Thyroid gland (tissue), 4 donors: ENCODE results near the gene STX1A. TPM values are rescaled to one million over a fixed set of nuclear protein-coding genes. Genes with fewer than 3 reads are reported as not detected.

ENCODE experiments used
- DNase-seq, 2 donors: peaks; one replicate each; pipeline ENCODE4 v3.0.0-alpha.2; 2019
- H3K27ac ChIP-seq, 3 donors: fragments of 200-600 bp; sonication (generic); 1 replicate in 2 of 3; 2 replicates in 1 of 3; pipeline ENCODE4 v1.5.1; 2016 to 2019; ENCODE audit warnings: mild to moderate bottlenecking in 1 of 3, moderate library complexity in 1 of 3
- H3K27me3 ChIP-seq: fragments of 200-600 bp; sonication (generic); one replicate; pipeline ENCODE4 v1.5.1; 2019
- H3K36me3 ChIP-seq, 2 donors: fragments of 200-600 bp; sonication (generic); one replicate each; pipeline ENCODE4 v1.5.1; 2016 to 2019
- H3K4me1 ChIP-seq, 2 donors: fragments of 200-600 bp; sonication (generic); one replicate each; pipeline ENCODE4 v1.5.1; 2017 to 2019
- H3K4me3 ChIP-seq, 3 donors: fragments of 200-600 bp; sonication (generic); replicated peaks in 1 of 3; 1 replicate in 2 of 3; 2 replicates in 1 of 3; pipeline ENCODE4 v1.5.1; 2016; ENCODE audit warnings: mild to moderate bottlenecking in 1 of 3
- H3K9me3 ChIP-seq: fragments of 200-600 bp; sonication (generic); one replicate; pipeline ENCODE4 v1.5.1; 2017
- CTCF ChIP-seq, 6 experiments: fragments of 200-600 bp in 3 of 6; fragments of 450-650 bp in 3 of 6; sonication (generic) in 3 of 6; IDR thresholded peaks; one replicate each; pipeline ENCODE4 v1.5.1; 2016 to 2019; ENCODE audit warnings: antibody characterized with exemption in 6 of 6, mild to moderate bottlenecking in 2 of 6, inconsistent platforms in 1 of 6, moderate library complexity in 1 of 6
- POLR2A ChIP-seq, 2 donors: fragments of 450-650 bp; IDR thresholded peaks; one replicate each; pipeline ENCODE4 v1.6.1; 2017; ENCODE audit warnings: antibody characterized with exemption in 2 of 2, mild to moderate bottlenecking in 2 of 2, moderate library complexity in 1 of 2
- WGBS, 2 donors: methylation state at CpG; one replicate each; pipeline ENCODE4 v1.1.5; 2017; 5-methylcytosine and 5-hydroxymethylcytosine counted together
- intact Hi-C: fragments of 100-400 bp; cut with DNase I; formaldehyde crosslinking; loops from one replicate; pipeline ENCODE4 v1.15.1; 2023
- total RNA-seq, 4 donors: library from RNA; depleted of rRNA; stranded (reverse); fragments of >200 nt; gene quantifications; one replicate each; pipeline ENCODE4 v1.2.3, GENCODE V29; 2016

STX1A gene
- total RNA-seq, 4 donors from 2014 or later = 4.4 to 9.5 (median 7.2) TPM

- no peaks in the 10 kb centered on the region for H3K27me3 ChIP-seq
- 84 to 90% methylated on average over 18 to 25 of the region's 25 CpGs for WGBS, 2 donors
- no peak for DNase-seq
- TF ChIP-seq POLR2A (IDR thresholded peaks at IDR 0.05) (no peak), CTCF (IDR thresholded peaks at IDR 0.05) (no peak)
- H3K36me3 ChIP-seq = no peaks in the 10 kb centered on the region
- H3K27ac ChIP-seq = no peak overlapping the region
- intact Hi-C loops = no loop called here
- no peaks in the 10 kb centered on the region for H3K4me1 ChIP-seq
- no peak overlapping the region for H3K4me3 ChIP-seq
- H3K9me3 ChIP-seq = no peaks in the 10 kb centered on the region
These were observed 13.1 kb downstream of the STX1A start for GRCh38 chr7:73706126-73707044.

GRCh38 chr7:73705551-73705920 is 13.9 kb downstream of the STX1A start:
- Histone ChIP-seq H3K9me3 (no peaks in the 10 kb centered on the region), H3K4me1 (no peaks in the 10 kb centered on the region), H3K4me3 (no peak overlapping the region), H3K36me3 (no peaks in the 10 kb centered on the region), H3K27ac (no peak overlapping the region), H3K27me3 (no peaks in the 10 kb centered on the region)
- WGBS, 2 donors = 96 to 99% methylated on average over 9 of the region's 10 CpGs
- no peak for TF ChIP-seq POLR2A (IDR thresholded peaks at IDR 0.05)
- TF ChIP-seq CTCF (IDR thresholded peaks at IDR 0.05) = no peak
- intact Hi-C loops = no loop called here
- no peak for DNase-seq

- no peak overlapping the region for H3K27ac ChIP-seq
These were observed 14.6 kb downstream of the STX1A start for GRCh38 chr7:73704640-73705550.

GRCh38 chr7:73703757-73704639 is 15.5 kb downstream of the STX1A start:
- H3K4me1 ChIP-seq = no peaks in the 10 kb centered on the region
- 52 to 66% methylated on average over 10 to 20 of the region's 45 CpGs for WGBS, 2 donors
- DNase-seq = no peak
- intact Hi-C loops = no loop called here
- peaks cover 3% of the 10 kb centered on the region in 2 donors for H3K36me3 ChIP-seq
- TF ChIP-seq POLR2A (IDR thresholded peaks at IDR 0.05) (no peak), CTCF (IDR thresholded peaks at IDR 0.05) (no peak)
- H3K9me3 ChIP-seq = no peaks in the 10 kb centered on the region
- no peak overlapping the region for H3K27ac ChIP-seq
- H3K27me3 ChIP-seq = no peaks in the 10 kb centered on the region
- H3K4me3 ChIP-seq = no peak overlapping the region

More at GRCh38 chr7:73704640-73705550, 14.6 kb downstream of the STX1A start:
- intact Hi-C loops = no loop called here
- Histone ChIP-seq H3K36me3 (no peaks in the 10 kb centered on the region), H3K27me3 (no peaks in the 10 kb centered on the region), H3K9me3 (no peaks in the 10 kb centered on the region), H3K4me1 (no peaks in the 10 kb centered on the region), H3K4me3 (no peak overlapping the region)
- TF ChIP-seq CTCF (IDR thresholded peaks at IDR 0.05) (no peak), POLR2A (IDR thresholded peaks at IDR 0.05) (no peak)
- WGBS, 2 donors = 90 to 91% methylated on average over 18 to 20 of the region's 23 CpGs
- DNase-seq = no peak
